Vagina (tissue), 2 donors: Measurements from ENCODE around the gene MICAL2.

Source experiments
- CTCF ChIP-seq, 3 experiments: fragments of 450-650 bp in 2 of 3; fragments of 200-600 bp in 1 of 3; sonication (generic) in 1 of 3; IDR thresholded peaks; one replicate each; pipeline ENCODE4 v1.5.1; 2017 to 2019; ENCODE audit warnings: antibody characterized with exemption in 3 of 3, mild to moderate bottlenecking in 2 of 3, moderate library complexity in 2 of 3
- POLR2A ChIP-seq, 2 donors: fragments of 450-650 bp; IDR thresholded peaks; one replicate each; pipeline ENCODE4 v1.6.1; 2017; ENCODE audit warnings: antibody characterized with exemption in 2 of 2, mild to moderate bottlenecking in 2 of 2, moderate library complexity in 2 of 2
- POLR2AphosphoS5 ChIP-seq, 2 donors: sonication (generic); formaldehyde crosslinking; IDR thresholded peaks; one replicate each; pipeline ENCODE4 v1.9.0; 2017; ENCODE audit warnings: antibody characterized with exemption in 2 of 2, mild to moderate bottlenecking in 2 of 2, low read depth in 1 of 2; ENCODE audit not compliant: insufficient read depth in 1 of 2

- TF ChIP-seq CTCF (IDR thresholded peaks at IDR 0.05) (no peak), POLR2A (IDR thresholded peaks at IDR 0.05) (no peak), POLR2AphosphoS5 (IDR thresholded peaks at IDR 0.05; ENCODE audit: insufficient read depth in 1 of 2, low read depth in 1 of 2) (no peak)
Observed at GRCh38 chr11:12161137-12161536, 50.7 kb downstream of the MICAL2 start.
